ENCODE data around the gene RERE.
"Not testable (repeated sequence)": the region's sequence is repeated elsewhere in the genome, so short reads cannot be mapped to it uniquely, and the experiment has no call there.

RERE gene

GRCh38 chr1:8841395-8841794 lies 24.0 kb upstream of the RERE start:
- DNase-seq, result no peak

GRCh38 chr1:8839990-8840389 lies 22.6 kb upstream of the RERE start:
- DNase-seq, result no peak

- DNase-seq, result no peak
Observed at GRCh38 chr1:8835941-8836643, 18.7 kb upstream of the RERE start.

GRCh38 chr1:8831340-8831739 lies 13.9 kb upstream of the RERE start:
- no peak for DNase-seq

- not testable (repeated sequence) for DNase-seq
Observed at GRCh38 chr1:8830732-8831131, 13.3 kb upstream of the RERE start.

- DNase-seq, result no peak
Observed at GRCh38 chr1:8825985-8826481, 8.6 kb upstream of the RERE start.

GRCh38 chr1:8823295-8823664 lies 5.8 kb upstream of the RERE start:
- DNase-seq, result no peak

GRCh38 chr1:8822373-8823294 lies 5.2 kb upstream of the RERE start:
- peak; percentile 35 to 62 for DNase-seq

- DNase-seq, result no peak
Observed at GRCh38 chr1:8821084-8821483, 3.6 kb upstream of the RERE start.

GRCh38 chr1:8818789-8819188 lies 1.3 kb upstream of the RERE start:
- not testable (repeated sequence) for DNase-seq

- peak in 1 of 2 experiments; percentile 48 for DNase-seq
Observed at GRCh38 chr1:8818325-8818775, 910 bp upstream of the RERE start.

GRCh38 chr1:8816831-8817411 lies 519 bp downstream of the RERE start:
- DNase-seq, result no peak

GRCh38 chr1:8816264-8816663 lies 1.2 kb downstream of the RERE start:
- DNase-seq, result no peak

- peak in 1 of 2 experiments; percentile 34 for DNase-seq
Observed at GRCh38 chr1:8815582-8816151, 1.8 kb downstream of the RERE start.

- DNase-seq, result no peak
Observed at GRCh38 chr1:8814865-8815264, 2.6 kb downstream of the RERE start.

- DNase-seq, result no peak
Observed at GRCh38 chr1:8813991-8814390, 3.4 kb downstream of the RERE start.

- DNase-seq, result no peak
Observed at GRCh38 chr1:8813016-8813763, 4.2 kb downstream of the RERE start.

- DNase-seq, result no peak
Observed at GRCh38 chr1:8812081-8812480, 5.4 kb downstream of the RERE start.

GRCh38 chr1:8810987-8811386 lies 6.5 kb downstream of the RERE start:
- no peak for DNase-seq

GRCh38 chr1:8809342-8809736 lies 8.1 kb downstream of the RERE start:
- DNase-seq, result no peak

GRCh38 chr1:8807004-8807403 lies 10.4 kb downstream of the RERE start:
- no peak for DNase-seq

- DNase-seq, result no peak
Observed at GRCh38 chr1:8800416-8800815, 17.0 kb downstream of the RERE start.
